Suprapubic skin (tissue), 3 donors: Measurements from ENCODE around the gene GLRX2.

Source experiments
- EP300 ChIP-seq: sonication (generic); formaldehyde crosslinking; IDR thresholded peaks from one replicate; pipeline ENCODE4 v1.6.1; 2017; ENCODE audit warnings: antibody characterized with exemption
- TF ChIP-seq, protein P1 (sequence below), 2 donors: fragments of 200-600 bp in 1 of 2; fragments of 450-650 bp in 1 of 2; sonication (generic) in 1 of 2; IDR thresholded peaks; one replicate each; pipeline ENCODE4 v1.5.1; 2016 to 2019; ENCODE audit warnings: antibody characterized with exemption in 2 of 2, mild to moderate bottlenecking in 1 of 2, moderate library complexity in 1 of 2

DNA sequence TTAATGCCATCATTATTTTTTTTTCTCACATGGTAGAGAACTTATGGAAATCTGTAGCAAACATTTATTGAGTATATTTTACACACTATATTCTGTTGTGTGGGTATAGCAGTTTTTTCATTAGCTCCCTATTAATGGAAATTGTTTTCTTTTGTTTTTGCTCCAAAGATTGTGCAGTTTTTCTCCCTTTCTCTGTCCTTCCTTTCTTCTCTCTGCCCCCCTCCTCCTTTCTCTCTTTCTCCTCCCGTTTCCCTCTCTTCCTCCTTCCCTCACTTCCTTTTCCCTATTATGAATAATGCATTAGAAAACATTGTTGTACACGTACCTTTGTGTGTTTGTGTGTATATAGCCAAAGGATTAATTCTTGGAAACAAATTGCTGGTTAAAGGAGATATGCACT lies 37.2 kb upstream of the GLRX2 start:
- TF ChIP-seq, protein P1, sequence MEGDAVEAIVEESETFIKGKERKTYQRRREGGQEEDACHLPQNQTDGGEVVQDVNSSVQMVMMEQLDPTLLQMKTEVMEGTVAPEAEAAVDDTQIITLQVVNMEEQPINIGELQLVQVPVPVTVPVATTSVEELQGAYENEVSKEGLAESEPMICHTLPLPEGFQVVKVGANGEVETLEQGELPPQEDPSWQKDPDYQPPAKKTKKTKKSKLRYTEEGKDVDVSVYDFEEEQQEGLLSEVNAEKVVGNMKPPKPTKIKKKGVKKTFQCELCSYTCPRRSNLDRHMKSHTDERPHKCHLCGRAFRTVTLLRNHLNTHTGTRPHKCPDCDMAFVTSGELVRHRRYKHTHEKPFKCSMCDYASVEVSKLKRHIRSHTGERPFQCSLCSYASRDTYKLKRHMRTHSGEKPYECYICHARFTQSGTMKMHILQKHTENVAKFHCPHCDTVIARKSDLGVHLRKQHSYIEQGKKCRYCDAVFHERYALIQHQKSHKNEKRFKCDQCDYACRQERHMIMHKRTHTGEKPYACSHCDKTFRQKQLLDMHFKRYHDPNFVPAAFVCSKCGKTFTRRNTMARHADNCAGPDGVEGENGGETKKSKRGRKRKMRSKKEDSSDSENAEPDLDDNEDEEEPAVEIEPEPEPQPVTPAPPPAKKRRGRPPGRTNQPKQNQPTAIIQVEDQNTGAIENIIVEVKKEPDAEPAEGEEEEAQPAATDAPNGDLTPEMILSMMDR (IDR thresholded peaks at IDR 0.05): no peak
- TF ChIP-seq EP300: no peak
